GM21423 (cell line): ENCODE results near the gene HCFC1R1.
A peak's percentile ranks its signal among the peaks of the same experiment; 100 is the strongest.

Experiments used
- ATAC-seq: cut with Tn5 transposase; IDR thresholded peaks from one replicate; pipeline ENCODE4 v1.9.1; 2021; ENCODE audit warnings: mild to moderate bottlenecking, moderate library complexity; ENCODE audit not compliant: unreplicated experiment

HCFC1R1 gene

DNA sequence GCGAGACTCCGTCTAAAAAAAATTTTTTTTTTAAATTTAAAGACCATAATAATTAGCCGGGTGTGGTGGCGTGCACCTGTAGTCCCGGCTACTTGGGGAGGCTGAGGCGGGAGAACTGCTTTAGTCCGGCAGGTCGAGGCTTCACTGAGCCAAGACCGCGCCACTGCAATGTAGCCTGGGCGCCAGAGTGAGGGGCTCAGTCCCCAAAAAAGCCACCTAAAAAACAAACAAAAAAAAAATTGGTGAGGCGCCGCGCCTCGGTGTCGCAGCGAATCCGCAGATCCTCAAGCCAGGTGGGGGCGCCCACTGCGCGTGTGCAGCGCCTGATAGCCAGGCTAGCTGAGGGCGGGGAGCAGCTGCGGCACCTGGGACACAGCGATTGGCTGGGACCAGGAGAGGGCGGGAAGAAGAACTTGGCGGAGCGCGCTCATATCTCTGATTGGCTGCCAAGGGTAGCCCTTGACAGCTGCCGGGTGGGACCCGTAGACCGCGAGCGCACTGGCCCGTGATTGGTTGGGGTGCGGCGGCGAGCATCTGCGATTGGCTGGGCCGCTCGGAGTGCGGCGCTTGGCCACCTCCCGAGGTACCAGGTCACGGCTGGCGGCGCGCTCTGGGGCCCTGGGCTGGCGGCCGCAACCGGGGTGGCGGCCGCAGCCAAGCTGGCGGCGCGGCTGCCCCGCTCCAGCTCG, 20.0 kb downstream of the HCFC1R1 start:
- ATAC-seq, result peak; percentile 91

DNA sequence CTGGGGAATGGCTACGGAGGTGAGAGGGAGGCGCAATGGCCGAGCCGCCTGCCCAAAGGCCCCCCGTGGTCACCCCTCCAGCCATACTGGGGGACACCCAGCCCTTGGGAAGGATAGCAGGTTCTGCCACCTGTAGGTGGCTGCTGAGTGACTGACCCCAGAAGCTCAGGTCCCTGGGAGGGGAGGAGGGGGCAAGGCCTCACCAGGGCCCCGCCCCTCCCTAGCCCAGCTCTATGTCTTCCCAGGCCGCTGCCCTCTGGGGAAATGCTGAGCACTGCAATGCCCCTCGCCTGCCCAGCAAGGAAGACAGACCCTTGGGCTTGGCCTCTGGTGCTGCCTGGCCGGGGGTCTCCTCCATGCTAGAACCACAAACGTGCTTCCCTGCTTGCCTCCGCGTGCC, 22.4 kb downstream of the HCFC1R1 start:
- ATAC-seq, result no peak

DNA sequence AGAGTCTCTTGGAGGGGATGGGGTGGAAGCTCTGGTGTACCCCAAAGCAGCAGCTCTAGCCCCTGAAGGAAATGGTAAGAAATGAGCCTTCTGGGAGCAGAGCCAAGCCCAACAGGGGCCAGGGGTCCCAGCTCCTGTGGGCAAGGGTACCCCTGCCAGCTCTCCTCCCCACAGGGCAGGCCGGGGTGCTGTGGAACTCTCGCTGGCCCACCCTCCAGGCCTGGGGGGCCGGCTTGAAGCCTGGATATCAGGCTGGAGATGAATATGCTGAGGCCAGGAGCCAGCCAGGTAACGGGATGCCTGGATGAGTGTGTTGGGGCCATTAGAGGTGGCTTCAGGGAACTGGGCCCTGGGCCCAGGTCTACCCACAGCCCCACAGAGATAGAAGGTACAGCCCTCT, 23.2 kb downstream of the HCFC1R1 start:
- ATAC-seq, result no peak

- no peak for ATAC-seq
Observed at GRCh38 chr16:2999929-3000328, 23.8 kb downstream of the HCFC1R1 start.

- ATAC-seq, result no peak
Observed at GRCh38 chr16:2996298-2996697, 27.4 kb downstream of the HCFC1R1 start.

- ATAC-seq, result no peak
Observed at GRCh38 chr16:2992383-2993081, 31.2 kb downstream of the HCFC1R1 start.

DNA sequence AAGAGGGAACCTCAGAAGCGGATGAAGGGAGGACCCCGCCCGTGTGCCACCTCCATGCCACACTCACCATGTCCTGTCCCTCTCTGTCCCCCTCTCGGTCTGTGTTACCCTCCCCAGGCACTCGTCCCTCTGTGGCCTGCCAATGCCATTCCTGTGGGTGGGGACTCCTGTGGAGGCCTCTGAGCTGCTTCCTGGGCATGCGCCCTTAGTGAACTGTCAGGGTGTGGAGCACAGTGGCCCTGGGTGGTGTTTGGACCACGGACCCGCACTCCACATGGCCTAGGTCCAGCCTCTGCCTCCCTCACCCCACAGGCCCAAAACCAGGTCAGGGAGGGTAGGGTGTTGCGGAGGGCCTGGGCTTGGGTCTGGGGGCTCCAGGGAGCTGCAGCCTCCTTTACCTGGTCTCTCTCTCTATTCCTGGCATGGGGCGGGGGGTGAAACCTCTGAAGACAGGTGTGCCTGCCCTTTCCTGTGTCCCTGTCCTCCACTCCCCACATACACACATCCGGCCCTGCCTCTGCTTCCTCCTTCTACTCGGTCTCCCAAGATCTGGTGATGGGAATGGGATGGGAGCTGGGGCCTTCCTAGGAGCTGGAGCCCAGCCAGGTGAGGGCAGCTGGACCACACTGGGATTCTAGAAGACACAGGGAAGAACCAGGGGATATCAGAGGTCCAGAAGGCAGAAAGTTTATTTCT, 32.0 kb downstream of the HCFC1R1 start:
- no peak for ATAC-seq

DNA sequence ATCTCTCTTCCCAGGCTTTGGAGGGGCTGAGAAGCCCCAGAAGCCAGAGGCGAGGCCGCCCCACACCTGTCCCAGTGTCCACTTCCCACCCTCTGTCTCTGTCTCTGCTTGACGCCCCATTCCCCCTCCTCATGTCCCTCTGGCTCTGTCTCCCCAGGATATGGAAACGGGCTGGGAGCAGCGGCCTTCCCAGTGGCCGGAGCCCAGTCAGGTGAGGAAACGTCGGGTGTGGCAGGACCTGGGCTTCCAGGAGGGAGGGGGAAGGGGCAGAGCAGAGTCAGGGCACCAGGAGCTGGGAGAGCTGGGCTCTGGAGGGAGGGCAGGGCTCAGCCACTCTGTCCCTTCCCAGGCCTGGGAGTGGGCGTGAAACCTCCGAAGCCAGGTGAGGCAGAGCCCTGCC, 32.9 kb downstream of the HCFC1R1 start:
- ATAC-seq, result no peak

GRCh38 chr16:2988590-2989099, 35.1 kb downstream of the HCFC1R1 start:
- no peak for ATAC-seq

- no peak for ATAC-seq
Observed at GRCh38 chr16:2987833-2988232, 35.9 kb downstream of the HCFC1R1 start.

GRCh38 chr16:2987286-2987685, 36.5 kb downstream of the HCFC1R1 start:
- ATAC-seq, result no peak

DNA sequence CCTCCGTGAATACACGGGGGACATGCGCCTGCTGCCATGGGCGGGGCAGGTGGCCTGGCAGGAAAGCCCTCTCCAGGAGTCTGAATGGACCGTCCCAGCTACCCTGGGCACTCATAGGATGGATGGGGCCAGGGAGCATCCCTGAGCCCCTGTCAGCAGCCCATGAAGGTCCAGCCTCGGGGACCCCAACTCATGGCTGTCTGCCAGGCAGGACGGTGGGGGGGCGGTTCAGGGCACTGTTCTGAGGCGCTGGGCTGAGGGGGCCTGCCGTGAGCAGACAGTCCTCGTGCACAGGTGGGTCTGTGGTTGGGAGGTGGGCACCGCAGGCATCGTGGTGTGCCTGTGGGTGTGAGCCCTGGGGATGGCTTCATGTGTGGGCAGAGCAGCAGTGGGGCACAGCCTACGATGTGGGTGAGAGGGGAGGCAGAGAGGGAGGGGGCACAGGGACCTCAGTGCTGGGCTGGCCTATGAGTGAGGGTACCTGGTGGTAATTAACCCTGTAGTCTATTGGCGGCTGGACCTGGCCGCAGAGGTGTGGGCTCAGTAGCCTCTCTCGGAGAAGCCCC, 37.0 kb downstream of the HCFC1R1 start:
- ATAC-seq, result no peak

- ATAC-seq, result no peak
Observed at GRCh38 chr16:2985893-2986355, 37.8 kb downstream of the HCFC1R1 start.

DNA sequence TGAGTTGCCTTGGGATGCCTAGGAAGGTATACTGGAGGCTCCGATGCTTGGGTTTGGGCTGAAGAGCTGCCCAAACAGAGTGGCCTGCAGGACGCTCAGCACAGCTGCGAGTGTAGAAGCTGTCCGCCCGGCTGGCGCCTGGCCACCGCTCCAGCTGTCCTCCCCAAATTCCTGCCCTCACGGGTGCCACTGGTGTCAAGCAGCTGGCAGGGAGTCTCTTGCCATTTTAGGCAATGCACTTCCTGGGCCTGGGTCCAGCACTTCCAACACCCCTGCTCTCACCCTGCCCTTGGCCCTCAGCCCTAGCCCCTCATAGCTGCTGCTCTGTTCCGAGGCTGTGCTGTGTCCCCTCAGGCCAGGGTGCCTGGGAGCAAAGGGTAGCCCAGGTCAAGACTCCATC, 38.3 kb downstream of the HCFC1R1 start:
- ATAC-seq, result no peak

- peak; percentile 30 for ATAC-seq
Observed at GRCh38 chr16:2983706-2984136, 40.0 kb downstream of the HCFC1R1 start.

DNA sequence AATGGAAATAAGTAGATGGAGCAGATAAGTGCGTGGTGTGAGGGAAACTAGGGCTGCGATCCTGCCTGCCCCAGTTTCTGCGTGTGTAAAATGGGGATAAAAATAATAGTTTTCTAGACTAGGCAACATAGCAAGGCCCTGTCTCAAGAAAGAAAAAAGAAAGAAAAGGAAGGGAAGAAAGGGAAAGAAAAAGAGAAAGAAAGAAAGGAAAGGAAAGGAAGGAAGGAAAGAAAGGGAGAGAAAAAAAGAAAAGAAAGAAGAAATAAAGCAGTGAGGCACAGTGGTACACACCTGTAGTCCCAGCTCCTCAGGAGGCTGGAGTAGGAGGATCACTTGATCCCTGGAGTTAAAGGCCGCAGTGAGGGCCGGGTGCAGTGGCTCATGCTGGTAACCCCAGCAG, 41.3 kb downstream of the HCFC1R1 start:
- no peak for ATAC-seq

GRCh38 chr16:2981899-2982250, 41.9 kb downstream of the HCFC1R1 start:
- no peak for ATAC-seq

DNA sequence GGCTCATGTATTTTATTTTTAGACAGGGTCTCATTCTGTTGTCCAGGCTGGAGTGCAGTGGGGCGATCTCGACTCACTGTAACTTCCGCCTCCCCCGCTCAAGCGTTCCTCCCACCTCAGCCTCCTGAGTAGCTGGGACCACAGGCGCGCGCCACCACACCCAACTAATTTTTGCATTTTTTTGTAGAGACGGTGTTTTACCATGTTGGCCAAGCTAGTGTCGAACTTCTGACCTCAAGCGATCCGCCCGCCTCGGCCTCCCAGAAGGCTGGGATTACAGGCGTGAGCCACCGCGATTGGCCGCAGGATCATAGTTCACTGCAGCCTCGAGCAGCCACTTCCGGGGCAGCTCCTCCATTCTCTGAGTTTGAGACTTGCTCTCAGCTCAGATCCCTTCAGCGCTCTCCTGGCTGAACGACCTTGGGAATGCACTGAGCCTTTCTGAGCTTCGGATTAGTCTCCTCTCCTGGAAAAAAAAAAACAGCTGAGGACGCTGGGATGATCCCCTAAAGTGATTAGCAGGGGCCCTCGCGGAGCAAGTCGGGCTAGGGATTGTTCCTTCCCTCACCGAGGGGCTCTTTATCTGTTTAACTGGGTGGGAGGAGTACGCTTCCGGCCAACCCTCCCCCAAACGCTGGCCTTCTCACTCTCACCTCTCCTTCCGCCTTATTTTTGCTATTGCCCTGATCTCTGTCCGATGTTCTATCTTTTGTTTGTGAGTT, 42.4 kb downstream of the HCFC1R1 start:
- ATAC-seq, result no peak

DNA sequence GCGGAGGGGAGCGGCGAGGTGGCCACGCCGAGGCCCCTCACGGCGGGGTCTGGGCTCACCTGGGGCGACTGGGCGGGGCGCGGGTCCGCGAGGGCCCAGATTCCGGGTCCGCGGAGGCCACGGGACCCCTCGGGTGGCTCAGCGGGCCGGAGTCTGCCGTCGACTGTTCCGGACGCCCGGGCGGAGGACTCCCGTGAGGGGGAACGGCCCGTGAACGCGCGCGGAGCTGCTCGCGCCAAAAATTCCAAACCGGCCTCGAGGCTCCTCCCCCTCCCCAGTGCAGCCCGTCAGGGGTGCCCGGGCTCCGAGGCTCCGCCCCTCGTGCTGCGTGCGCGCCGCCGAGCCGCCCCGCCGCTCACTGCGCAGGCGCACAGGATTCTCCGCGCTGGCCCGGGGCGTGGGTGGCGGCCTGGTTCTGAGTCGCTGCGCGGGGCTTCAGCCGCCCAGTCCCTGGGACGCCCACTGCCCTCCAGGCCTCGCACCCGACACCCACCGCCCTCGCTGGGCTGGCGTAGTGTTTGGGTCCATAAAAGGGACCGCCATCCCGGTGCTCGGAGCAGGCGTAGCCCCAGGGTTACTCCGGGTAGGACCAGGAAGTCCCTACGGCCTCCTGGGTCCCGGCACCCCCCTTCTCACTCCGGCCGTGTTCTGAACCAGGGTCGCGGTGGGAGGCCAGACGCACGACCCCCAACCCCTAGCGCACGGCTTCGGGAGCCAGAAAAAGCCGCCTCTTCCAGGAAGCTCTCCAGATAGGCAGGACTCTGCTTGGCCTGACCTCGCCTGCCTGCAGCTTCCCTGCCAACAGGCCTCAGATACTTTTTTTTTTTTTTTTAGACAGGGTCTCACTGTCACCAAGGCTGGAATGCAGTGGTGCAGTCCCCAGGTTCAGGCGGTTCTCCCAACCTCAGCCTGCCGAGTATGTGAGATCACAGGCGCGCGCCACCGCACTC, 43.2 kb downstream of the HCFC1R1 start, which contains the start of gene PKMYT1:
TSS of gene PKMYT1 (minus strand) at position 220 of the 950 bp plus-strand sequence. CDS start 789 bp downstream, outside the sequence.
- ATAC-seq, result peak; percentile 73
